Naive thymus-derived CD8-positive, alpha-beta T cell (primary cell): ENCODE measurements around the gene CCDC152. TPM values are rescaled to one million over a fixed set of nuclear protein-coding genes. Genes with fewer than 3 reads are reported as not detected.
"Not testable (repeated sequence)": the region's sequence is repeated elsewhere in the genome, so short reads cannot be mapped to it uniquely, and the experiment has no call there.

Experiments used
- ATAC-seq, 2 donors: fragments of 150-1000 bp; cut with Tn5 transposase in 1 of 2; sonication (Bioruptor Pico), chemical (Tn5 transposase) in 1 of 2; 1 replicate in 1 of 2; 2 replicates in 1 of 2; pipeline ENCODE4 v1.10.0; 2021; ENCODE audit warnings: mild to moderate bottlenecking in 2 of 2, moderate library complexity in 2 of 2
- POLR2A ChIA-PET: fragments of 350-600 bp; sonication (Branson Sonifier 250); formaldehyde crosslinking; loops from one replicate; lab custom pipeline; 2021; ENCODE audit warnings: antibody characterized with exemption; lab: Charles Lee
- DNase-seq, 10 donors: peaks; one replicate each; pipeline versions ENCODE4 v3.0.0 to v3.0.0-alpha.2; 2020 to 2022
- H3K27ac Mint-ChIP-seq, 10 donors: one replicate each; pipeline ENCODE4 v1.8.0; 2020 to 2022; ENCODE audit warnings: mild to moderate bottlenecking in 10 of 10, mixed read lengths in 10 of 10, moderate library complexity in 4 of 10, inconsistent platforms in 1 of 10
- H3K27me3 Mint-ChIP-seq, 5 donors: one replicate each; pipeline ENCODE4 v1.8.0; 2021 to 2022; ENCODE audit warnings: mixed read lengths in 5 of 5
- H3K36me3 Mint-ChIP-seq, 3 donors: one replicate each; pipeline ENCODE4 v1.8.0; 2020 to 2022; ENCODE audit warnings: mixed read lengths in 3 of 3, mild to moderate bottlenecking in 2 of 3, inconsistent platforms in 1 of 3
- H3K4me1 Mint-ChIP-seq, 4 donors: one replicate each; pipeline ENCODE4 v1.8.0; 2021 to 2022; ENCODE audit warnings: mixed read lengths in 4 of 4
- H3K4me3 Mint-ChIP-seq, 10 donors: one replicate each; pipeline ENCODE4 v1.8.0; 2020 to 2022; ENCODE audit warnings: mild to moderate bottlenecking in 10 of 10, mixed read lengths in 10 of 10, moderate library complexity in 6 of 10, inconsistent platforms in 1 of 10
- H3K9me3 Mint-ChIP-seq, 9 donors: one replicate each; pipeline ENCODE4 v1.8.0; 2020 to 2022; ENCODE audit warnings: mixed read lengths in 9 of 9, mild to moderate bottlenecking in 3 of 9, inconsistent platforms in 1 of 9, moderate library complexity in 1 of 9
- polyA plus RNA-seq, 3 donors: library from polyadenylated mRNA; unstranded; fragments of 300-500 nt; fragmentation: Illumina TruSeq; gene quantifications; one replicate each; pipeline ENCODE4 v1.2.3, GENCODE V29; 2021
- total RNA-seq, 8 experiments: library from RNA in 2 of 8; stranded (reverse) in 2 of 8; gene quantifications; one replicate each; pipeline ENCODE4 v1.2.3 and lab custom pipeline; 2021 to 2026

CCDC152 gene
- total and polyA plus RNA-seq, 5 experiments from 2014 or later, result 3.1 to 9.6 (median 4.0) TPM

- H3K9me3 Mint-ChIP-seq, result no peaks in the 10 kb centered on the region
- DNase-seq, result no peak
- no peaks in the 10 kb centered on the region for H3K36me3 Mint-ChIP-seq
- no peaks in the 10 kb centered on the region for H3K4me1 Mint-ChIP-seq
- H3K27me3 Mint-ChIP-seq, result peaks cover 0 to 15% (median 2%) of the 10 kb centered on the region in 5 donors
- ATAC-seq, result no peak
- no peak overlapping the region for H3K27ac Mint-ChIP-seq
- POLR2A ChIA-PET, result no interaction called here
- no peak overlapping the region for H3K4me3 Mint-ChIP-seq
These were observed 70.3 kb downstream of the CCDC152 start for GRCh38 chr5:42826757-42827515.

GRCh38 chr5:42828671-42829070 lies 72.1 kb downstream of the CCDC152 start:
- DNase-seq, result no peak
- H3K4me3 Mint-ChIP-seq, result no peak overlapping the region
- no peak for ATAC-seq
- H3K27me3 Mint-ChIP-seq, result peaks cover 0 to 15% (median 2%) of the 10 kb centered on the region in 5 donors
- no peaks in the 10 kb centered on the region for H3K4me1 Mint-ChIP-seq
- no peaks in the 10 kb centered on the region for H3K36me3 Mint-ChIP-seq
- POLR2A ChIA-PET, result no interaction called here
- peaks cover 0 to under 1% (median 0%) of the 10 kb centered on the region in 9 donors for H3K9me3 Mint-ChIP-seq
- H3K27ac Mint-ChIP-seq, result no peak overlapping the region

DNA sequence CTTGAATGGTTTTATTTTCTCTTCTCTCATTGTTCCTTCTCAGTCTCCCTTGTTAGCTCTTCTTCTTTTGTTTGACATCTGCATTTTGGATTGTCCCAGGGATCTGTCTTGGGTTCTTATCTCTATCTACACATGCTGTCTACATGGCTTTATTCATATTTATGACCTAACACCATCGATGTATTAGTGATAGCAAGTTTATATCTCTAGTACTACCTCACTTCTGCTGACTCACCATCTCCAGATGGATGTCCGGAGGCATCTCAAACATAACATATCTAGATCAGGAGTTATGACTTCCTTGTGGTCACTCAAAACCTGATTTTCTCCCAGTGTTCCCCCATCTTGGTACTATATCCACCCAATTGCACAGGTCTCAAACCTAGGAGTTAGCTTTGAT lies 74.3 kb downstream of the CCDC152 start:
- no peak overlapping the region for H3K4me3 Mint-ChIP-seq
- POLR2A ChIA-PET, result no interaction called here
- peaks cover 0 to 18% (median 2%) of the 10 kb centered on the region in 5 donors for H3K27me3 Mint-ChIP-seq

GRCh38 chr5:42832060-42832459 lies 75.4 kb downstream of the CCDC152 start:
- POLR2A ChIA-PET, result no interaction called here
- DNase-seq, result no peak

More for the DNA sequence above, 74.3 kb downstream of the CCDC152 start:
- Mint-ChIP-seq H3K27ac (no peak overlapping the region), H3K36me3 (no peaks in the 10 kb centered on the region), H3K9me3 (peaks cover 0 to 14% (median 0%) of the 10 kb centered on the region in 9 donors), H3K4me1 (no peaks in the 10 kb centered on the region)
- DNase-seq (no peak), ATAC-seq (no peak)

DNA sequence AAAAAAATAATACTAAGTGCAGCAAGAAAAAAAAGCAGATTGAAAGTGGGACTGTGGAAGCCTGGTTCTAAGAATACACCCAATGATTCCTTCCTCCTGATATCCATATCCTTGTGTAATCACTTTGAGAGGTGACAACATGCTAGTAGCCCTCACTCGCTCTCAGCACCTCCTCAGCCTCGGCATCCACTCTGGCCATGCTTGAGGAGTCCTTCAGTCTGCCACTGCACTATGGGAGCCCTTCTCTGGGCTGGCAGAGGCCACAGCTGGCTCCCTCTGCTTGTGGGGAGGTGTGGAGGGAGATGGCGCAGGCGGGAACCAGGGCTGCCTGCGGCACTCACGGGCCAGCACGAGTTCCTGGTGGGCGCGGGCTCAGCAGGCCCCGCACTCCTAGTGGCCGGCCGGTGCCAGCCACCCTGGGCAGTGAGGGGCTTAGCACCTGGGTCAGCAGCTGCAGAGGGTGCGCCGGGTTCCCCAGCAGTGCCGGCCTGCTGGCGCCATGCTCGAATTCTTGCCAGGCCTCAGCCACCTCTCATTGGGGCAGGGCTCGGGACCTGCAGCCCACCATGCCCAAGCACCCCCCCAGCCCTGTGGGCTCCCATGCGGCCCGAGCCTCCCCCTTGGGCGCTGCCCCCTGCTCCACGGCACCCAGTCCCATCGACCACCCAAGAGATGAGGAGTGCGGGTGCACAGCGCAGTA lies 79.6 kb downstream of the CCDC152 start:
- no peaks in the 10 kb centered on the region for H3K4me1 Mint-ChIP-seq
- no peaks in the 10 kb centered on the region for H3K36me3 Mint-ChIP-seq
- H3K27ac Mint-ChIP-seq, result no peak overlapping the region
- H3K27me3 Mint-ChIP-seq, result peaks cover 0 to 7% (median 1%) of the 10 kb centered on the region in 5 donors
- H3K4me3 Mint-ChIP-seq, result no peak overlapping the region
- ATAC-seq (no peak), DNase-seq (no peak)
- POLR2A ChIA-PET, result no interaction called here
- peaks cover 0 to 14% (median 5%) of the 10 kb centered on the region in 9 donors for H3K9me3 Mint-ChIP-seq

More at GRCh38 chr5:42832060-42832459, 75.4 kb downstream of the CCDC152 start:
- Mint-ChIP-seq H3K4me1 (no peaks in the 10 kb centered on the region), H3K4me3 (no peak overlapping the region), H3K27me3 (peaks cover 0 to 18% (median 2%) of the 10 kb centered on the region in 5 donors), H3K36me3 (no peaks in the 10 kb centered on the region), H3K27ac (peak overlapping the region in 1 of 10 donors; percentile 20), H3K9me3 (peaks cover 0 to 14% (median 3%) of the 10 kb centered on the region in 9 donors)
- no peak for ATAC-seq

- Mint-ChIP-seq H3K9me3 (peaks cover 0 to 15% (median 5%) of the 10 kb centered on the region in 9 donors), H3K27me3 (peaks cover 0 to 7% (median 0%) of the 10 kb centered on the region in 5 donors), H3K4me1 (no peaks in the 10 kb centered on the region), H3K27ac (no peak overlapping the region), H3K36me3 (no peaks in the 10 kb centered on the region), H3K4me3 (no peak overlapping the region)
- DNase-seq, result no peak
- no peak for ATAC-seq
- POLR2A ChIA-PET, result no interaction called here
These were observed 81.0 kb downstream of the CCDC152 start for GRCh38 chr5:42837601-42838000.

DNA sequence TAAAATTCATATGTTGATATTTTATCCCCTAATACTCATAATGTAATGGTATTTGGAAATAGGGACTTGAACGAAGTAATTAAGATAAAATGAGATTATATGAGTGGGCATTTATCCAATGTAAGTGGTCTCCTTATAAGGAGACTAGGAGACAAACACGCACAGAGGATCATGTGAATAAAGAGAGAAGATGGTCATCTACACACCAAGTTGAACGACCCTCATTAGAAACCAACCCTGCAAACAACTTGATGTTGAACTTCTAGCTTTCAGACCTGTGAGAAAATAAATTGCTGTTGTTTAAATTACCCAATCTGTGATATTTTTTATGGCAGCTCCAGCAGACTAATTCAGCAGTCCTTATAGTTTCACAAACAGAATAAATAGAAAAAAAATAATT lies 82.6 kb downstream of the CCDC152 start:
- H3K9me3 Mint-ChIP-seq, result peaks cover 0 to 30% (median 5%) of the 10 kb centered on the region in 9 donors
- POLR2A ChIA-PET, result no interaction called here
- DNase-seq (no peak), ATAC-seq (no peak)
- H3K27ac Mint-ChIP-seq, result no peak overlapping the region
- H3K4me3 Mint-ChIP-seq, result no peak overlapping the region
- H3K27me3 Mint-ChIP-seq, result peaks cover 0 to 8% (median 2%) of the 10 kb centered on the region in 5 donors
- H3K36me3 Mint-ChIP-seq, result peaks cover 0 to 4% (median 0%) of the 10 kb centered on the region in 3 donors
- H3K4me1 Mint-ChIP-seq, result no peaks in the 10 kb centered on the region

- POLR2A ChIA-PET, result no interaction called here
- Mint-ChIP-seq H3K27me3 (peaks cover 0 to 8% (median 3%) of the 10 kb centered on the region in 5 donors), H3K27ac (no peak overlapping the region), H3K4me3 (no peak overlapping the region), H3K4me1 (no peaks in the 10 kb centered on the region), H3K9me3 (peaks cover 0 to 25% (median 5%) of the 10 kb centered on the region in 9 donors), H3K36me3 (peaks cover 0 to 4% (median 0%) of the 10 kb centered on the region in 3 donors)
- ATAC-seq (no peak), DNase-seq (no peak)
These were observed 83.7 kb downstream of the CCDC152 start for GRCh38 chr5:42840269-42840668.

GRCh38 chr5:42840842-42841567 lies 84.4 kb downstream of the CCDC152 start:
- no peak for DNase-seq
- no peak overlapping the region for H3K4me3 Mint-ChIP-seq
- peaks cover 0 to 6% (median 0%) of the 10 kb centered on the region in 3 donors for H3K36me3 Mint-ChIP-seq
- POLR2A ChIA-PET, result no interaction called here
- H3K27me3 Mint-ChIP-seq, result peaks cover 0 to 6% (median 4%) of the 10 kb centered on the region in 5 donors
- no peak for ATAC-seq
- H3K27ac Mint-ChIP-seq, result no peak overlapping the region
- H3K9me3 Mint-ChIP-seq, result peaks cover 0 to 21% (median 6%) of the 10 kb centered on the region in 9 donors
- no peaks in the 10 kb centered on the region for H3K4me1 Mint-ChIP-seq

- DNase-seq (no peak), ATAC-seq (no peak)
- Mint-ChIP-seq H3K4me1 (no peaks in the 10 kb centered on the region), H3K27me3 (peaks cover 0 to 12% (median 9%) of the 10 kb centered on the region in 5 donors), H3K27ac (no peak overlapping the region), H3K9me3 (peaks cover 0 to 21% (median 5%) of the 10 kb centered on the region in 9 donors), H3K4me3 (no peak overlapping the region), H3K36me3 (peaks cover 0 to 9% (median 0%) of the 10 kb centered on the region in 3 donors)
- POLR2A ChIA-PET, result no interaction called here
These were observed 86.5 kb downstream of the CCDC152 start for GRCh38 chr5:42842921-42843641.

DNA sequence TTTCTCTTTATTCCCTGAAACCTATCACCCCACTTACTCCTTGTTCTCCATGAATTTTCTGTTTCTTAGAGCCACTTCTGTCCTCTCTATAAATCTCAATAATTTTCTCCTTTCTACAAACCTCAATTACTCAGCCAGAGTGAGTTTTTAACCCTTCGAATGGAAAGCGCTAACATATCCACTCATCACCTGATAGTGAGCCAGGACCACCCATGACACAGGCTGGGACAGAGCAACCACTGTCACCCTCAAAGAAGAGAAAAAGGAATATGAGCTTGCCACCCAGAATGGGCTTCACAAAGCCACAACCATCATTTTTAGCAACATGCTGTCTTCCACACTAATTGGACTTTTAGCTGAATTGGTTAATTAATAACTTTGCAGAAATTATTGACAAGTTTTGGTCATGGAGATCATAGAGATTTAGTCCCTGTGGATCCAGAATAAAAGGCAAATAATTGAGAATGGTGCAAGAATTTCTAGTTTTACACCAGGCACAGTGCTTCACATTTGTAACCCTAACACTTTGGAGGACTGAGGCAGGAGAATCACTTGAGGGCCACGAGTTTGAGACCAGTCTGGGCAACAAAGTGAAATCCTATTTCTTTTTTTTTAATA lies 87.2 kb downstream of the CCDC152 start:
- Mint-ChIP-seq H3K4me3 (no peak overlapping the region), H3K9me3 (peaks cover 0 to 21% (median 6%) of the 10 kb centered on the region in 9 donors), H3K36me3 (peaks cover 0 to 9% (median 0%) of the 10 kb centered on the region in 3 donors), H3K27me3 (peaks cover 0 to 14% (median 9%) of the 10 kb centered on the region in 5 donors), H3K4me1 (no peaks in the 10 kb centered on the region), H3K27ac (no peak overlapping the region)
- ATAC-seq, result no peak
- no peak for DNase-seq
- POLR2A ChIA-PET, result no interaction called here

GRCh38 chr5:42844408-42844807 lies 87.8 kb downstream of the CCDC152 start:
- H3K4me3 Mint-ChIP-seq, ATAC-seq, DNase-seq, POLR2A ChIA-PET, H3K4me1 Mint-ChIP-seq, H3K27ac Mint-ChIP-seq, H3K36me3 Mint-ChIP-seq: not testable (repeated sequence)
- peaks cover 0 to 14% (median 9%) of the 10 kb centered on the region in 5 donors for H3K27me3 Mint-ChIP-seq
- H3K9me3 Mint-ChIP-seq, result peaks cover 0 to 21% (median 7%) of the 10 kb centered on the region in 9 donors
